Skeletal muscle tissue (tissue), 4 donors: ENCODE results near the gene UBE3A. TPM values are rescaled to one million over a fixed set of nuclear protein-coding genes. Genes with fewer than 3 reads are reported as not detected.

ENCODE experiments used
- H3K27ac ChIP-seq: one replicate; pipeline ENCODE4 v1.7.0; 2013; ENCODE audit warnings: mild to moderate bottlenecking, low read depth, low read length, inconsistent platforms
- H3K27me3 ChIP-seq, 3 donors: one replicate each; pipeline ENCODE4 v1.7.0; 2013; ENCODE audit warnings: low read length in 3 of 3; ENCODE audit not compliant: control insufficient read depth in 3 of 3, insufficient read depth in 3 of 3
- H3K36me3 ChIP-seq, 3 donors: one replicate each; pipeline ENCODE4 v1.7.0; 2013; ENCODE audit warnings: low read length in 3 of 3; ENCODE audit not compliant: control insufficient read depth in 3 of 3, insufficient read depth in 3 of 3
- H3K4me1 ChIP-seq, 3 donors: one replicate each; pipeline ENCODE4 v1.7.0; 2013; ENCODE audit warnings: low read length in 3 of 3, mild to moderate bottlenecking in 3 of 3; ENCODE audit not compliant: control insufficient read depth in 3 of 3, insufficient read depth in 3 of 3
- H3K4me3 ChIP-seq, 3 donors: one replicate each; pipeline ENCODE4 v1.7.0; 2013; ENCODE audit warnings: low read length in 3 of 3
- H3K9ac ChIP-seq, 3 donors: one replicate each; pipeline ENCODE4 v1.7.0; 2013; ENCODE audit warnings: low read length in 3 of 3, mild to moderate bottlenecking in 3 of 3, moderate library complexity in 2 of 3, low read depth in 1 of 3
- H3K9me3 ChIP-seq, 3 donors: one replicate each; pipeline ENCODE4 v1.7.0; 2013; ENCODE audit warnings: low read length in 3 of 3; ENCODE audit not compliant: control insufficient read depth in 3 of 3
- total RNA-seq: library from RNA; depleted of rRNA; stranded (reverse); fragments of >200 nt; gene quantifications from one replicate; pipeline ENCODE4 v1.2.3, GENCODE V29; 2014
- donor health status: Osteomylitis.

UBE3A gene
- total RNA-seq, 1 donor from 2014 or later: 218 TPM

DNA sequence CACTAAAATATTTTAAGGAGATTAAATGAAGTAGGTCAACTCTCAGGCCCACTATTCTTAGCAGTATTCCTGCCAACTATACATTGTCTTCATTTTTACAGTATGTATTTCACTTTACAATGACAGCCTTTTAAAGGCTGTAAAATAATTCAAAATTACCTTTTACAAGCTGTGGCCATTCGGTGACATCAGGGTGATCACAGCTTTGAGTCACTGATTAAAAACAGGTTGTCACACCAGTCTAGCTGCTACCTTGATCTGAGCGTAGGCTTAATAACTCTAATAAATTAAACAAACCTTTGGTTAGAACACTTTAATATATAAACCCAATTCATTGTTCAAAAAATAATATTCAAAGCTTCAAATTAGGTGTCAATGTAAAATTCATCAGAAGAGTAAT lies 29.9 kb downstream of the UBE3A start:
- no peak overlapping the region for H3K9ac ChIP-seq
- no peak overlapping the region for H3K27ac ChIP-seq
- no peaks in the 10 kb centered on the region for H3K27me3 ChIP-seq
- H3K4me3 ChIP-seq: no peak overlapping the region
- no peaks in the 10 kb centered on the region for H3K9me3 ChIP-seq
- peaks cover 6 to 7% (median 7%) of the 10 kb centered on the region in 3 donors for H3K36me3 ChIP-seq
- peaks cover 11 to 19% (median 19%) of the 10 kb centered on the region in 3 donors for H3K4me1 ChIP-seq

DNA sequence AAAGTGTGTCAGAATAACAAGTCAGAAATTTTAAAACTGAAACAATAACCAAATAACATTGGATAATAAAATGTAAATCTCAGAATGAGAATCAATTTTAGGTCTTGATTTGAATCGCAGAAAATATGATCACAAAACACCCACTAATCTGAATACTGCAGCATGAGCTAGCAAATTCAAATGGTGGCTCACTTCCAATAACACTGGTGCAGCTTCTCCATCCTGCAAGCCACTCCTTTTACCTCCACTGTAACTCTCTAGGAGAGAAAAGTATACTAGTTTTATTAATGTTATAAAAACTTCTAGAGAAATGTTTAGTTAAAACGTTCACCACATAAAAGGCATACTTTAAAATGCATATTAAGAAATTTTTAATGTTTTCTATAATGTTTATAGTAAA lies 30.4 kb downstream of the UBE3A start:
- H3K9me3 ChIP-seq: no peaks in the 10 kb centered on the region
- peaks cover 11 to 19% (median 19%) of the 10 kb centered on the region in 3 donors for H3K4me1 ChIP-seq
- peak overlapping the region in 1 of 3 donors; percentile 8 for H3K9ac ChIP-seq
- peak overlapping the region; percentile 17 for H3K27ac ChIP-seq
- H3K4me3 ChIP-seq: no peak overlapping the region
- H3K27me3 ChIP-seq: no peaks in the 10 kb centered on the region
- H3K36me3 ChIP-seq: peaks cover 10 to 11% (median 10%) of the 10 kb centered on the region in 3 donors

DNA sequence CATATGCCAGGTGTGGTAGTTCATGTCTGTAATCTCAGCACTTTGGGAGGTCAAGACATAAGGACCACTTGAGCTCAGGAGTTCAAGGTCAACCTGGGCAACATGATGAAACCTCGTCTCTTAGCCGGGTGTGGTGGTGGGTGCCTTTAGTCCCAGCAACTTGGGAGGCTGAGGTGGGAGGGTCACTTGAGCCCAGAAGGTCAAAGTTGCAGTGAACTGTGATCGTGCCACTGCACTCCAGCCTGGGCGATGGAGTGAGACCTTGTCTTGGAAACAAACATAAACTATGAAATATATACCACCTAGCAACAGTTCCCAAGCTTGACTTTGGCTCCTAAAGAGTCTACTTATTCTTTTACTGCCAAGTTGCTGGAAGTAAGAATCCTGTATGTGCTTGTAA lies 30.9 kb downstream of the UBE3A start:
- Histone ChIP-seq H3K4me1 (peaks cover 11 to 19% (median 19%) of the 10 kb centered on the region in 3 donors), H3K27ac (peak overlapping the region; percentile 17), H3K27me3 (no peaks in the 10 kb centered on the region), H3K9ac (peak overlapping the region in 1 of 3 donors; percentile 8), H3K9me3 (no peaks in the 10 kb centered on the region), H3K36me3 (peaks cover 10 to 14% (median 12%) of the 10 kb centered on the region in 3 donors), H3K4me3 (no peak overlapping the region)

DNA sequence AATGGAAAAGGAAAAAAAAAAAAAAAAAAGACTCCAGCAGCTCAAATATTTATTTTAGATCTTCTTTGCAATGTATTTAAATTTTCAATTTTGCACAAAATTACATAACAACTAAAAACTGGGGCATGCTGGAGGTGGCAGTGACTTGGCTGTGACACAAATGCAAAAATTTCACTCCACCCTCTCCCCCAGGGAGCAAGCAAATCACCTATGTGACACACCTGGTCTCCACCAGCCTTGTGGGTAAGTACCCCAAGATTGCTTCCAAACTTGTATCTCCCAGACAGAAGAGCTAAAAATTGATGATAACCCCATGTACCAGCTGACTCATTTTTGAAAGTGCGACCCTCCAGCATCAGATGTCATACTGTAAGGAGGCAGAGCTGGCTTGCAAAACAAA lies 32.0 kb downstream of the UBE3A start:
- peaks cover 11 to 19% (median 19%) of the 10 kb centered on the region in 3 donors for H3K4me1 ChIP-seq
- peaks cover 2 to 9% (median 5%) of the 10 kb centered on the region in 3 donors for H3K9me3 ChIP-seq
- no peak overlapping the region for H3K4me3 ChIP-seq
- no peak overlapping the region for H3K27ac ChIP-seq
- H3K36me3 ChIP-seq: peaks cover 18 to 25% (median 23%) of the 10 kb centered on the region in 3 donors
- H3K27me3 ChIP-seq: no peaks in the 10 kb centered on the region
- no peak overlapping the region for H3K9ac ChIP-seq

DNA sequence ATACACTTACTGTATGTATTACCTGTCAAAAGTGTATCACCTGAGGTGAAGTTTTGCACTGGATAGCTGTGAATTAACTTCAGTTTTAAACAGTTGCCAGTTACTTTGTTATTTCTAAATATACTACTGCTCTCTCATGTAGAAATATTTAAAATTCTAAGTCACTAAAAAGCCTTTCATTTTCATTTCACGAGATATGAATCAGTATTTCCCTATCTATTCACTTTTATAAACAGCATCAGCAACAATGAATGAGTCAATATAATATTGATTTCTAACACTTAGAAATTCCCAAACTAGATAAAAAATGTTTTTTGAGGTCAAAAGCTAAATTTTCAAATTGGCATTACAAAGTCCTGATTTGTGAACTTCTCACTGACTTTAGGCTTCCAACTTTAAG lies 32.6 kb downstream of the UBE3A start:
- peaks cover 19 to 26% (median 23%) of the 10 kb centered on the region in 3 donors for H3K36me3 ChIP-seq
- H3K27me3 ChIP-seq: no peaks in the 10 kb centered on the region
- no peak overlapping the region for H3K27ac ChIP-seq
- H3K4me3 ChIP-seq: no peak overlapping the region
- peaks cover 2 to 9% (median 5%) of the 10 kb centered on the region in 3 donors for H3K9me3 ChIP-seq
- peaks cover 11 to 19% (median 17%) of the 10 kb centered on the region in 3 donors for H3K4me1 ChIP-seq
- no peak overlapping the region for H3K9ac ChIP-seq

DNA sequence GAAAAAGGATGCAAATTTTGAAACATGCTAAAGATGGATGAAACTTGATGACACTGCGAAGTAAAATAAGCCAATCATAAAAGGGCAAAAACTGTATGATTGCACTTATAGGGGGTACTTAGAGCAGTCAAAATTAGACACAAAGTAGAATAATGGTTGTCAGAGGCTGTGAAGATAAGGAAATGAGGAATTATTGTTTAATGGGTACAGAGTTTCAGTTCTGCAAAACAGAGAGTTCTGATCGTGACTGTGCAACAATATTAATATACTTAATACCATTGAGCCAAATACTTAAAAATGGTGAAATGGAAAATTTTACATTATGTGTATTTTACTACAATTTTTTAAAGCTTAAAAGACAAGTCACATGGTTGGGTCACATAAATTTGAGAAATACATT lies 35.1 kb downstream of the UBE3A start:
- H3K27ac ChIP-seq: no peak overlapping the region
- no peaks in the 10 kb centered on the region for H3K27me3 ChIP-seq
- peaks cover 2 to 9% (median 5%) of the 10 kb centered on the region in 3 donors for H3K9me3 ChIP-seq
- no peak overlapping the region for H3K4me3 ChIP-seq
- H3K9ac ChIP-seq: no peak overlapping the region
- H3K36me3 ChIP-seq: peaks cover 19 to 26% (median 23%) of the 10 kb centered on the region in 3 donors
- H3K4me1 ChIP-seq: peaks cover 0 to 11% (median 8%) of the 10 kb centered on the region in 3 donors

DNA sequence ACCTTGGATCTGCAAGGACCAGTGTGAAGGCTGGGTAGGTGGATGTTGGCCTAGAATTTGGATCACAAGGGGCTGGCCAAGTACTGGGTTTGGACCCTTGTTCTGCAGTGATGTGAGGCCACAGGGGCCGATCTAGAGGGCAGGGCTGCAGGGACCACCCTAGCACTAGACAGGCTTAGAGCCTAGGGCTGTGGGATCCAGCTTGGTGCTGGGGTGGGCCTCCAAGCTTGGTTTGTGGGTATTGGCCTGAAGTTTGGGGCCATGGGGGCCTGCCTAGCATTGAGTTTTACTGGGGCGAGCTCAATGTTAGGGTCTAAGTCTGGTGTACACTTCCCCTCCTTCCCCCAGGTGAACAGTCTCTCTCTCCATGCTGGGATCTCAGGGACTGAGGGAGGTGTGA lies 36.5 kb downstream of the UBE3A start:
- Histone ChIP-seq H3K27me3 (no peaks in the 10 kb centered on the region), H3K36me3 (peaks cover 19 to 26% (median 23%) of the 10 kb centered on the region in 3 donors), H3K4me3 (peak overlapping the region in 2 of 3 donors; percentile 13 to 24), H3K9me3 (peaks cover 2 to 9% (median 5%) of the 10 kb centered on the region in 3 donors), H3K27ac (no peak overlapping the region), H3K4me1 (peaks cover 0 to 5% (median 2%) of the 10 kb centered on the region in 3 donors), H3K9ac (no peak overlapping the region)

DNA sequence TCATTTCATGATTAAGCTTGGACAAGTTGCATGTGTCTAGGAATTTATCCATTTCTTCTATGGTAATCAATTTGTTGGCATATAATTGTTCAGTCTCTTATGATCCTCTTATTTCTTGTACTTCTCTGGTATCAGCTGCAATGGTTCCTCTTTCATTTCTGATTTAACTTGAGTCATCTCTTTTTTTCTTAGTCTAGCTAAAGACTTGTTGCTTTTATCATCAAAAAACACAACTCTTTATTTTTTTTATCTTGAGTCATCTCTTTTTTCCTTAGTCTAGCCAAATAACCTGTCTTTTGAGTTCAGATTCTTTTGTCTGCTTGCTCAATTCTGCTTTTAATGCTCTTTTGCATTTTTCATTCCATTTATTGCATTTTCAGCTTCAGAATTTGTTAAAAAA lies 37.3 kb downstream of the UBE3A start:
- H3K4me1 ChIP-seq: no peaks in the 10 kb centered on the region
- no peak overlapping the region for H3K9ac ChIP-seq
- peaks cover 19 to 26% (median 23%) of the 10 kb centered on the region in 3 donors for H3K36me3 ChIP-seq
- H3K27ac ChIP-seq: no peak overlapping the region
- no peak overlapping the region for H3K4me3 ChIP-seq
- no peaks in the 10 kb centered on the region for H3K27me3 ChIP-seq
- peaks cover 2 to 9% (median 5%) of the 10 kb centered on the region in 3 donors for H3K9me3 ChIP-seq

DNA sequence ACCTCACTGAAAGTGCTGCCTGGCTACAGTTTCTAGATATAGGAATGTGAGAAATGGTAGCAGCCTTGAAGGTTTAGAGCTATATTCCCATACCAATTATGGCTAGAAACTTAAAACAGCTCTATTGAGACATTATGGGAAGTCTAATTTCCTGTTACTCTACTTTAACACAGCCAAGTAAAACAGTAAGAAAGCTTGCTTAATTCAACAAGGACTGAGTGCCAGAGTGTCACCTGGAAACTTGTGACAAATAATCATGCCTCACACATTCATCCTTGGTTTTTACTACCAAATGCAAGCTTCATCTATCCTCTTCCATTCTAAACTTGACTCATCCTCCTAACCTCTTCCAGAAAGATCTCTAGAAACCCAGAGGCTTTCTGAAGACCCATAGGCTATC lies 41.7 kb downstream of the UBE3A start:
- Histone ChIP-seq H3K9ac (no peak overlapping the region), H3K27ac (no peak overlapping the region), H3K4me1 (peaks cover 6 to 8% (median 6%) of the 10 kb centered on the region in 3 donors)

DNA sequence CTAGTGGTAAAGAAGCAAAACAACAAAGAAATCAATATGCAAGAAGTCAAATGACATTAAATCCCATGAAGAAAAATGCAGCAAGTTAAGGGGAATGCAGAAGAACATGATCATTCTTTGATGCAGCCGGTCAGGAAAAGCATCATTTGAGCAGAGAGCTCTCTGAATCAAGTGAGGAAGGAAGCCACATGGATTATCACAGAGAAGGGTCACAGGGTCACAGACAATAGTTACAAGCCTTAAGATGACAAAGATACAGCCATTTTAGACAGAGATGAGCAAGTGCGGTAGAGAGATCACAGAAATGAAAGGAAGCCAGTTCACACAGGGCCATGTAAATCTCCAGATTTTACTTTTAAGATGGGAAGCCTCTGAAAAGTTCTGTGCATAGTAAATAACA lies 43.9 kb downstream of the UBE3A start:
- Histone ChIP-seq H3K36me3 (peaks cover 0 to 3% (median 0%) of the 10 kb centered on the region in 3 donors), H3K9ac (no peak overlapping the region), H3K4me3 (no peak overlapping the region), H3K4me1 (peaks cover 13 to 15% (median 13%) of the 10 kb centered on the region in 3 donors), H3K9me3 (no peaks in the 10 kb centered on the region), H3K27ac (no peak overlapping the region), H3K27me3 (no peaks in the 10 kb centered on the region)

More for the DNA sequence above, 41.7 kb downstream of the UBE3A start:
- H3K4me3 ChIP-seq: no peak overlapping the region
- H3K27me3 ChIP-seq: no peaks in the 10 kb centered on the region
- H3K36me3 ChIP-seq: peaks cover 3 to 6% (median 3%) of the 10 kb centered on the region in 3 donors
- H3K9me3 ChIP-seq: peaks cover under 1 to 2% (median 2%) of the 10 kb centered on the region in 3 donors
